Thyroid gland (tissue), 4 donors: Measurements from ENCODE around the gene TRMU. TPM values are rescaled to one million over a fixed set of nuclear protein-coding genes. Genes with fewer than 3 reads are reported as not detected.
A peak's percentile ranks its signal among the peaks of the same experiment; 100 is the strongest.
"Not testable (repeated sequence)": the region's sequence is repeated elsewhere in the genome, so short reads cannot be mapped to it uniquely, and the experiment has no call there.

ENCODE experiments used
- DNase-seq, 2 donors: peaks; one replicate each; pipeline ENCODE4 v3.0.0-alpha.2; 2019
- H3K27ac ChIP-seq, 3 donors: fragments of 200-600 bp; sonication (generic); 1 replicate in 2 of 3; 2 replicates in 1 of 3; pipeline ENCODE4 v1.5.1; 2016 to 2019; ENCODE audit warnings: mild to moderate bottlenecking in 1 of 3, moderate library complexity in 1 of 3
- H3K27me3 ChIP-seq: fragments of 200-600 bp; sonication (generic); one replicate; pipeline ENCODE4 v1.5.1; 2019
- H3K36me3 ChIP-seq, 2 donors: fragments of 200-600 bp; sonication (generic); one replicate each; pipeline ENCODE4 v1.5.1; 2016 to 2019
- H3K4me1 ChIP-seq, 2 donors: fragments of 200-600 bp; sonication (generic); one replicate each; pipeline ENCODE4 v1.5.1; 2017 to 2019
- H3K4me3 ChIP-seq, 3 donors: fragments of 200-600 bp; sonication (generic); replicated peaks in 1 of 3; 1 replicate in 2 of 3; 2 replicates in 1 of 3; pipeline ENCODE4 v1.5.1; 2016; ENCODE audit warnings: mild to moderate bottlenecking in 1 of 3
- H3K9me3 ChIP-seq: fragments of 200-600 bp; sonication (generic); one replicate; pipeline ENCODE4 v1.5.1; 2017
- CTCF ChIP-seq, 6 experiments: fragments of 200-600 bp in 3 of 6; fragments of 450-650 bp in 3 of 6; sonication (generic) in 3 of 6; IDR thresholded peaks; one replicate each; pipeline ENCODE4 v1.5.1; 2016 to 2019; ENCODE audit warnings: antibody characterized with exemption in 6 of 6, mild to moderate bottlenecking in 2 of 6, inconsistent platforms in 1 of 6, moderate library complexity in 1 of 6
- POLR2A ChIP-seq, 2 donors: fragments of 450-650 bp; IDR thresholded peaks; one replicate each; pipeline ENCODE4 v1.6.1; 2017; ENCODE audit warnings: antibody characterized with exemption in 2 of 2, mild to moderate bottlenecking in 2 of 2, moderate library complexity in 1 of 2
- WGBS, 2 donors: methylation state at CpG; one replicate each; pipeline ENCODE4 v1.1.5; 2017; 5-methylcytosine and 5-hydroxymethylcytosine counted together
- intact Hi-C: fragments of 100-400 bp; cut with DNase I; formaldehyde crosslinking; loops from one replicate; pipeline ENCODE4 v1.15.1; 2023
- total RNA-seq, 4 donors: library from RNA; depleted of rRNA; stranded (reverse); fragments of >200 nt; gene quantifications; one replicate each; pipeline ENCODE4 v1.2.3, GENCODE V29; 2016

TRMU gene
- total RNA-seq, 4 donors from 2014 or later: 30.7 to 113 (median 49.0) TPM

- peak; percentile 70 to 85 for DNase-seq
- TF ChIP-seq CTCF (IDR thresholded peaks at IDR 0.05) (no peak), POLR2A (IDR thresholded peaks at IDR 0.05) (no peak)
- Histone ChIP-seq H3K27ac (peak overlapping the region in 2 of 3 donors; percentile 36 to 55), H3K4me3 (no peak overlapping the region), H3K4me1 (peaks cover 8 to 14% of the 10 kb centered on the region in 2 donors), H3K9me3 (no peaks in the 10 kb centered on the region), H3K27me3 (no peaks in the 10 kb centered on the region), H3K36me3 (peaks cover 0 to 9% of the 10 kb centered on the region in 2 donors)
- intact Hi-C loops: no loop called here
- WGBS, 2 donors: 32 to 60% methylated on average over 8 to 10 of the region's 10 CpGs
These were observed 65.9 kb downstream of the TRMU start for GRCh38 chr22:46401370-46401769.

GRCh38 chr22:46402505-46402904, 67.0 kb downstream of the TRMU start:
- peaks cover 8 to 14% of the 10 kb centered on the region in 2 donors for H3K4me1 ChIP-seq
- intact Hi-C loops: no loop called here
- no peaks in the 10 kb centered on the region for H3K9me3 ChIP-seq
- H3K36me3 ChIP-seq: peaks cover 0 to 9% of the 10 kb centered on the region in 2 donors
- no peak overlapping the region for H3K27ac ChIP-seq
- no peak overlapping the region for H3K4me3 ChIP-seq
- DNase-seq: no peak
- no peaks in the 10 kb centered on the region for H3K27me3 ChIP-seq
- TF ChIP-seq CTCF (IDR thresholded peaks at IDR 0.05) (no peak), POLR2A (IDR thresholded peaks at IDR 0.05) (no peak)
- WGBS, 2 donors: 80 to 86% methylated on average over 2 of the region's 2 CpGs

- H3K4me3 ChIP-seq, H3K27ac ChIP-seq, intact Hi-C loops: not testable (repeated sequence)
These were observed 68.4 kb downstream of the TRMU start for GRCh38 chr22:46403880-46404279.

GRCh38 chr22:46405901-46406300, 70.4 kb downstream of the TRMU start:
- intact Hi-C loops: no loop called here

More at GRCh38 chr22:46403880-46404279, 68.4 kb downstream of the TRMU start:
- 91% methylated on average over 7 of the region's 7 CpGs for WGBS, 2 donors
- not testable (repeated sequence) for H3K9me3 ChIP-seq, H3K27me3 ChIP-seq, DNase-seq, H3K36me3 ChIP-seq
- H3K4me1 ChIP-seq: peaks cover 8 to 14% of the 10 kb centered on the region in 2 donors

GRCh38 chr22:46406349-46406748, 70.8 kb downstream of the TRMU start:
- whole genome bisulfite sequencing, 2 donors: 92 to 96% methylated on average over 8 of the region's 8 CpGs
- intact Hi-C loops: no loop called here
- TF ChIP-seq POLR2A (IDR thresholded peaks at IDR 0.05) (no peak), CTCF (IDR thresholded peaks at IDR 0.05) (no peak)
- DNase-seq: no peak
- Histone ChIP-seq H3K27me3 (no peaks in the 10 kb centered on the region), H3K4me1 (peaks cover 2 to 7% of the 10 kb centered on the region in 2 donors), H3K36me3 (peaks cover 0 to 10% of the 10 kb centered on the region in 2 donors), H3K27ac (no peak overlapping the region), H3K9me3 (no peaks in the 10 kb centered on the region), H3K4me3 (no peak overlapping the region)

More at GRCh38 chr22:46405901-46406300, 70.4 kb downstream of the TRMU start:
- no peak for DNase-seq
- TF ChIP-seq CTCF (IDR thresholded peaks at IDR 0.05) (no peak), POLR2A (IDR thresholded peaks at IDR 0.05) (no peak)
- peaks cover 7 to 11% of the 10 kb centered on the region in 2 donors for H3K4me1 ChIP-seq
- no peak overlapping the region for H3K4me3 ChIP-seq
- no peaks in the 10 kb centered on the region for H3K9me3 ChIP-seq
- peaks cover 0 to 10% of the 10 kb centered on the region in 2 donors for H3K36me3 ChIP-seq
- no peaks in the 10 kb centered on the region for H3K27me3 ChIP-seq
- WGBS, 2 donors: 83 to 96% methylated on average over 4 of the region's 4 CpGs
- no peak overlapping the region for H3K27ac ChIP-seq
